Measurements from ENCODE around the gene RUNX3. TPM values are rescaled to one million over a fixed set of nuclear protein-coding genes. Genes with fewer than 3 reads are reported as not detected.

RUNX3 gene
- total RNA-seq, 2 donors from 2014 or later = 6.8 to 8.5 TPM

DNA sequence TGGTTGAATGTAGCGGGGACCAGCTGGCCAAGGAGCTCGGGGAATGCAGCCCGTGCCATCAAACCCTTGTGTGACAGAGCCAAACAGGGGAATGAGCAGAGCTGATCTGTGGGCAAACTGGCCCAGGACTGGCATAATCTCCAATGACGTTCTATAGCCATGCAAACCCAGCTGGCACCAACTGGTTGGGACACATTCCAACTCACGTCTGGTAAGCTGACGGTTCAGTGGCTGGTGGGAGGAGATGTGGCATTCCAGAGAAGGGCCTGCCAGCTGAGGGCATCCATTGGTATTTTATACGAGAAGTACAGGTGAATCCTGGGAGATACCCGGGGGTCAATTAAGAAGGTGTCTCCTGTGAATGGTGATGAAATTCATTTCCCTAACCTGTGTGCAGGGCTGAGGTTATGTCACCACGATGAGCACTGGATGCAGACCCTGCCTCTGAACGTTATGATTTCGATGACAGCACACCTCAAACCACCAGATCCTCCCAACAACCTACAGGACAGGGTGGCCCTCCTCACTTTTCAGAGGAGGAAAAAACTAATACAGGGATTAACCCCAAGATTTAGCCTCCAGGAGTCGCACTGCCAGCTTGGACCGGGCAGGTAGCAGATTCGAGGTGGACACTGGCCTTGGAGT, 39.0 kb upstream of the RUNX3 start:
- ATAC-seq (ENCODE audit: insufficient number of reproducible peaks, low FRiP score, low read depth) (no peak), DNase-seq (ENCODE audit: low spot score) (no peak)
- Histone ChIP-seq H3K4me3 (no peak overlapping the region), H3K9me3 (peaks cover 1% of the 10 kb centered on the region), H3K36me3 (no peaks in the 10 kb centered on the region), H3K27me3 (replicated peaks; ENCODE audit: insufficient read depth) (no peaks in the 10 kb centered on the region), H3K4me1 (ENCODE audit: control insufficient read depth in 1 of 2, low read depth in 2 of 2) (no peaks in the 10 kb centered on the region), H3K27ac (no peak overlapping the region)
- TF ChIP-seq, protein P1, sequence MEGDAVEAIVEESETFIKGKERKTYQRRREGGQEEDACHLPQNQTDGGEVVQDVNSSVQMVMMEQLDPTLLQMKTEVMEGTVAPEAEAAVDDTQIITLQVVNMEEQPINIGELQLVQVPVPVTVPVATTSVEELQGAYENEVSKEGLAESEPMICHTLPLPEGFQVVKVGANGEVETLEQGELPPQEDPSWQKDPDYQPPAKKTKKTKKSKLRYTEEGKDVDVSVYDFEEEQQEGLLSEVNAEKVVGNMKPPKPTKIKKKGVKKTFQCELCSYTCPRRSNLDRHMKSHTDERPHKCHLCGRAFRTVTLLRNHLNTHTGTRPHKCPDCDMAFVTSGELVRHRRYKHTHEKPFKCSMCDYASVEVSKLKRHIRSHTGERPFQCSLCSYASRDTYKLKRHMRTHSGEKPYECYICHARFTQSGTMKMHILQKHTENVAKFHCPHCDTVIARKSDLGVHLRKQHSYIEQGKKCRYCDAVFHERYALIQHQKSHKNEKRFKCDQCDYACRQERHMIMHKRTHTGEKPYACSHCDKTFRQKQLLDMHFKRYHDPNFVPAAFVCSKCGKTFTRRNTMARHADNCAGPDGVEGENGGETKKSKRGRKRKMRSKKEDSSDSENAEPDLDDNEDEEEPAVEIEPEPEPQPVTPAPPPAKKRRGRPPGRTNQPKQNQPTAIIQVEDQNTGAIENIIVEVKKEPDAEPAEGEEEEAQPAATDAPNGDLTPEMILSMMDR (IDR thresholded peaks at IDR 0.05) = no peak

DNA sequence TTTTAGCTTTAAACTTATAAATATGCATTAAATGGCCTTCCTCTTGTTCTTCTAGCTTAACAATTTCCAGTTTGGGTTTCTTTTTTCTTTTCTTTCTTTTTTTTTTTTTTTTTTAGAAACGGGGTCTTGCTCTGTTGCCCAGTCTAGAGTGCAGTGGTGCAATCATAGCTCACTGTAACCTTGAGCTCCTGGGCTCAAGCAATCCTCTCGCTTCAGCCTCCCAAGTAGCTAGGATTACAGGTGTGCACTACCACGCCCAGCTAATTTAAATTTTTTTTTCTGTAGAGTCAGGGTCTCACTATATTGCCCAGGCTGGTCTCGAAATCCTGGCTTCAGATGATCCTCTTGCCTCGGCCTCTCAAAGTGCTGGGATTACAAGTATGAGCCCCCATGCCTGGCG, 37.9 kb upstream of the RUNX3 start:
- DNase-seq (ENCODE audit: low spot score) (no peak), ATAC-seq (ENCODE audit: insufficient number of reproducible peaks, low FRiP score, low read depth) (no peak)
- no peak overlapping the region for H3K27ac ChIP-seq
- H3K9me3 ChIP-seq = no peaks in the 10 kb centered on the region
- TF ChIP-seq, protein P1 (IDR thresholded peaks at IDR 0.05) = no peak
- H3K4me3 ChIP-seq = no peak overlapping the region
- no peaks in the 10 kb centered on the region for H3K36me3 ChIP-seq
- H3K4me1 ChIP-seq (ENCODE audit: control insufficient read depth in 1 of 2, low read depth in 2 of 2) = no peaks in the 10 kb centered on the region
- H3K27me3 ChIP-seq (replicated peaks; ENCODE audit: insufficient read depth) = no peaks in the 10 kb centered on the region

DNA sequence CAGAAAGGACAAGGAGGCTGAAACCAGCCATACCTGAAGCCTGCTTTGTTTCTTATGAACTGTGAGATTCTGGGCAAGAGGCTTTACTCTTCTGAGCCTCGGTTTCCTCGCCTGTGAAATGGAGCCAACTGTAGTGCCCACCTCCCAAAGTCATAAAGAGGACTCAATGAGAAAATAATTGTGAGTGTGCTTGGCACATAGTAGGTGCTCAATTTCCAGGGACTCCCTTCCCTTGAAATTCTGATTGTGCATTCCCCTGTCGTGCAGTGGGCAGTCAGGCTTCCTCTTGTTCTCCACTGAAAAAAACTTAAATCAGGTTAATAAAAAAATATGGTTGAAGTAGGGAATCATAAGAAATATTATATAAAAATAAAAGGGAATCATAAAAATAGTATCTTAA, 37.5 kb upstream of the RUNX3 start:
- DNase-seq (ENCODE audit: low spot score) = no peak

DNA sequence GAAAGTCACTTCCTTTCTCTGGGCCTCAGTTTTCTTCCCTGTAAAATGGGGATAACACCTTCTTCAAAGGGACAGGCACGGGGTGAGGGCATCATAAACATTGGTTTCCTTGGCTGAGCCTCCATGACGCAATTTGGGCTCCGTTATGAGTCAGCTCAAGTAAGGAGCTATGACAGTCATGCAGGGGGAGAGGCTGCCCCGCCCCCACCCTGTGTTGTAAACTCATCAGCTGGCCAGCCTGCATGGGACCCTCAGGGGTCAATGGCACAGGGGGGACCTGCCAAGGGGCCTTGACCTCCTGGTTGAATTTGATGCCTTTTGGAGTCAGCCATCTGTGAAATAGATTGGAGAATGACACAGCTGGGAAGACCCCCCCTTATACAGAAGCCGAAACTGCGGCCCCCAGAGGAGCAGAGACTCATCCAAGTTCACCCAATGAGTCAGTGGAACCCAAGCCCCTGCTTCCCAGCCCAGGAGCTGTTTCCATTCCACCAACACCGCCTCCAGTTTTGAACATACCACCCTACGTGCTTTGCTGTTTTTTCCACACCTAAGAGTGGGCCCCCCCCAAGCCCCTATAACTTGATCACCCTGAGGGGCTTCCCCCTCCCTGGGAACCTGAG, 36.8 kb upstream of the RUNX3 start:
- H3K36me3 ChIP-seq = no peaks in the 10 kb centered on the region
- H3K4me1 ChIP-seq (ENCODE audit: control insufficient read depth in 1 of 2, low read depth in 2 of 2) = no peaks in the 10 kb centered on the region
- no peak for ATAC-seq (ENCODE audit: insufficient number of reproducible peaks, low FRiP score, low read depth)
- H3K4me3 ChIP-seq = no peak overlapping the region
- no peak overlapping the region for H3K27ac ChIP-seq
- H3K27me3 ChIP-seq (replicated peaks; ENCODE audit: insufficient read depth) = no peaks in the 10 kb centered on the region
- H3K9me3 ChIP-seq = no peaks in the 10 kb centered on the region
- DNase-seq (ENCODE audit: low spot score) = no peak
- TF ChIP-seq, protein P1 (IDR thresholded peaks at IDR 0.05) = no peak

More for the DNA sequence above, 37.5 kb upstream of the RUNX3 start:
- H3K4me1 ChIP-seq (ENCODE audit: control insufficient read depth in 1 of 2, low read depth in 2 of 2) = no peaks in the 10 kb centered on the region
- TF ChIP-seq, protein P1 (IDR thresholded peaks at IDR 0.05) = no peak
- H3K27ac ChIP-seq = no peak overlapping the region
- H3K9me3 ChIP-seq = no peaks in the 10 kb centered on the region
- H3K36me3 ChIP-seq = no peaks in the 10 kb centered on the region
- no peaks in the 10 kb centered on the region for H3K27me3 ChIP-seq (replicated peaks; ENCODE audit: insufficient read depth)
- no peak for ATAC-seq (ENCODE audit: insufficient number of reproducible peaks, low FRiP score, low read depth)
- H3K4me3 ChIP-seq = no peak overlapping the region

DNA sequence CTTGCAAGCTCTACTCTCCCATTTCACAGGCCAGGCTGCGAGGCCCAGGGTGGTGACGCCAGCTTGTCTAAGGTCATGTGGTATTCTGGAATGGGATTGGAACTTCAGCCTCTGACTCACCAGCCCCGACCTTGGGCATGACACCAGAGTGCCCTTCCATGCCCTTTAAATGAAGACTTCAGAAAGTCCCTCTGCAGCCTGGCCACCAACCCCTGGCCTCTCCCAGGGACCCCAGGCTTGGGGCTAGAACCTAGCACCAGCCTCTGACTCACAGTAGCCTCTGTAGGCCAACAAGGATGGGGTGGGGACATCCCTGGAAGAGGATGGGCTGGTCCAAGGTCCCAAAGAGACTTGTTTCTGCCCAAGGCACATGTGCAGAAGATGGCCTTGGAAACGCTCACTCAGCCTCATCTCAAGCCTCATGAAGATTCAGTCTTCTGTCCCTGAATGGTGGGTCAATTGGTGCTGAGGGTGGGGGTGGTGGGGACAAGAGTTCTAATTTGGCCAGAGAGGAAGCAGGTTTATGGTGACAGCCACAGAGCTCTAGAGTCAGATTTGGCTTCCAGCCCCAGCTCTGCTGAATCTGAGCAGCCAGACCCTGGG, 36.1 kb upstream of the RUNX3 start:
- Histone ChIP-seq H3K4me1 (ENCODE audit: control insufficient read depth in 1 of 2, low read depth in 2 of 2) (no peaks in the 10 kb centered on the region), H3K4me3 (no peak overlapping the region), H3K27ac (no peak overlapping the region), H3K36me3 (no peaks in the 10 kb centered on the region), H3K27me3 (replicated peaks; ENCODE audit: insufficient read depth) (no peaks in the 10 kb centered on the region), H3K9me3 (no peaks in the 10 kb centered on the region)
- TF ChIP-seq, protein P1 (IDR thresholded peaks at IDR 0.05) = no peak
- ATAC-seq (ENCODE audit: insufficient number of reproducible peaks, low FRiP score, low read depth) (no peak), DNase-seq (ENCODE audit: low spot score) (no peak)

Data from thoracic aorta (tissue), 2 donors.